Activated T-cell treated with anti-CD3 and anti-CD28 coated beads, Interleukin-2, amount 50 U/mL, for 72 hours (primary cell): Measurements from ENCODE around the gene PIWIL4. TPM values are rescaled to one million over a fixed set of nuclear protein-coding genes. Genes with fewer than 3 reads are reported as not detected.
"Not testable (repeated sequence)": the region's sequence is repeated elsewhere in the genome, so short reads cannot be mapped to it uniquely, and the experiment has no call there.

Source experiments
- ATAC-seq, 2 donors: fragments of 150-1000 bp; cut with Tn5 transposase; replicated peaks in 1 of 2; 2 replicates each; pipeline ENCODE4 v1.10.0; 2021; ENCODE audit warnings: moderate library complexity in 2 of 2, mild to moderate bottlenecking in 1 of 2
- DNase-seq, 2 donors: peaks; one replicate each; pipeline ENCODE4 v3.0.0; 2021 to 2022; ENCODE audit warnings: mixed read lengths in 1 of 2
- H3K27ac Mint-ChIP-seq: one replicate; pipeline ENCODE4 v1.8.0; 2022; ENCODE audit warnings: mild to moderate bottlenecking, moderate library complexity, mixed read lengths
- H3K27me3 Mint-ChIP-seq: one replicate; pipeline ENCODE4 v1.8.0; 2022; ENCODE audit warnings: low read depth, mixed read lengths
- H3K36me3 Mint-ChIP-seq, 2 donors: one replicate each; pipeline ENCODE4 v1.8.0; 2022; ENCODE audit warnings: mixed read lengths in 2 of 2, mild to moderate bottlenecking in 1 of 2; ENCODE audit not compliant: insufficient read depth in 2 of 2
- H3K4me1 Mint-ChIP-seq: one replicate; pipeline ENCODE4 v1.8.0; 2022; ENCODE audit warnings: low read depth, mixed read lengths
- H3K4me3 Mint-ChIP-seq, 2 donors: one replicate each; pipeline ENCODE4 v1.8.0; 2022; ENCODE audit warnings: mild to moderate bottlenecking in 2 of 2, mixed read lengths in 2 of 2, moderate library complexity in 2 of 2
- H3K9me3 Mint-ChIP-seq, 2 donors: one replicate each; pipeline ENCODE4 v1.8.0; 2022; ENCODE audit warnings: mixed read lengths in 2 of 2
- total RNA-seq, 2 donors: library from RNA; stranded (reverse); gene quantifications; one replicate each; pipeline ENCODE4 v1.2.3, GENCODE V29; 2022

The PIWIL4 gene
- total RNA-seq, 2 donors from 2014 or later, result 1.1 to 1.6 TPM

- peak in 1 of 2 donors; percentile 23 for ATAC-seq
- no peaks in the 10 kb centered on the region for H3K9me3 Mint-ChIP-seq
- peaks cover 10% of the 10 kb centered on the region for H3K4me1 Mint-ChIP-seq
- H3K27me3 Mint-ChIP-seq, result no peaks in the 10 kb centered on the region
- peak overlapping the region in 1 of 2 donors; percentile 5 for H3K4me3 Mint-ChIP-seq
- no peak for DNase-seq
- H3K36me3 Mint-ChIP-seq, result no peaks in the 10 kb centered on the region
- H3K27ac Mint-ChIP-seq, result no peak overlapping the region
Observed at GRCh38 chr11:94638301-94638901, 71.2 kb downstream of the PIWIL4 start.

GRCh38 chr11:94638902-94639373 lies 71.8 kb downstream of the PIWIL4 start:
- ATAC-seq (peak; percentile 9 to 25), DNase-seq (no peak)
- Mint-ChIP-seq H3K4me3 (peak overlapping the region in 1 of 2 donors; percentile 0), H3K36me3 (no peaks in the 10 kb centered on the region), H3K27ac (no peak overlapping the region), H3K9me3 (no peaks in the 10 kb centered on the region), H3K27me3 (no peaks in the 10 kb centered on the region), H3K4me1 (peaks cover 10% of the 10 kb centered on the region)

- Mint-ChIP-seq H3K9me3 (no peaks in the 10 kb centered on the region), H3K36me3 (no peaks in the 10 kb centered on the region), H3K4me1 (peaks cover 10% of the 10 kb centered on the region), H3K27me3 (no peaks in the 10 kb centered on the region), H3K27ac (no peak overlapping the region), H3K4me3 (no peak overlapping the region)
- DNase-seq (no peak), ATAC-seq (no peak)
Observed at GRCh38 chr11:94639901-94640721, 72.9 kb downstream of the PIWIL4 start.

- no peaks in the 10 kb centered on the region for H3K36me3 Mint-ChIP-seq
- no peaks in the 10 kb centered on the region for H3K27me3 Mint-ChIP-seq
- no peak for ATAC-seq
- H3K4me1 Mint-ChIP-seq, result peaks cover 10% of the 10 kb centered on the region
- no peak overlapping the region for H3K27ac Mint-ChIP-seq
- no peak for DNase-seq
- no peaks in the 10 kb centered on the region for H3K9me3 Mint-ChIP-seq
- H3K4me3 Mint-ChIP-seq, result no peak overlapping the region
Observed at GRCh38 chr11:94641167-94641761, 74.1 kb downstream of the PIWIL4 start.

GRCh38 chr11:94643186-94643585 lies 76.0 kb downstream of the PIWIL4 start:
- ATAC-seq, H3K9me3 Mint-ChIP-seq, H3K27ac Mint-ChIP-seq, H3K27me3 Mint-ChIP-seq, H3K4me3 Mint-ChIP-seq, DNase-seq, H3K36me3 Mint-ChIP-seq: not testable (repeated sequence)
- peaks cover 10% of the 10 kb centered on the region for H3K4me1 Mint-ChIP-seq

DNA sequence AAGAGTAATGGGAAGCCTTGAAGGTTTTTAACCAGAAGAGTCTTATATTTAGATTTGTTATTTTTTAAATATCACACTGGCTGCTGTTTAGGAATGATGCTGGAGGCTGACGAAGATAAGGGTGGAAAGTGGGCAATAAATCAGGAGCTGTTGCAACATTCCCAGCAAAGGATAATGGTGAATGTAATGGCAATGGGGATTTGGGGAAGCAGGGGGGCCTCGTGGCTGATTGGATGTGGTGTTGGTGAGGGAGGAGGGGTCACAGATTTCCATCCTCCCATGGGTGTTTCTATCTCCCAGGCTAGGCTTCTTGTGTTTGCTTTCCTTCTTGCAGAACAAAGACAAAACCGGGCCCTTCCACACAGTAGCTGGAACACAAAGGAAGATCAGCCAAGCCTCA lies 80.8 kb downstream of the PIWIL4 start:
- Mint-ChIP-seq H3K27me3 (no peaks in the 10 kb centered on the region), H3K4me3 (no peak overlapping the region), H3K4me1 (no peaks in the 10 kb centered on the region), H3K27ac (no peak overlapping the region), H3K9me3 (no peaks in the 10 kb centered on the region), H3K36me3 (no peaks in the 10 kb centered on the region)
- DNase-seq (no peak), ATAC-seq (no peak)

- H3K4me1 Mint-ChIP-seq, result no peaks in the 10 kb centered on the region
- DNase-seq (no peak), ATAC-seq (no peak)
- no peaks in the 10 kb centered on the region for H3K27me3 Mint-ChIP-seq
- no peak overlapping the region for H3K27ac Mint-ChIP-seq
- H3K36me3 Mint-ChIP-seq, result no peaks in the 10 kb centered on the region
- H3K9me3 Mint-ChIP-seq, result no peaks in the 10 kb centered on the region
- no peak overlapping the region for H3K4me3 Mint-ChIP-seq
Observed at GRCh38 chr11:94648789-94649188, 81.6 kb downstream of the PIWIL4 start.

DNA sequence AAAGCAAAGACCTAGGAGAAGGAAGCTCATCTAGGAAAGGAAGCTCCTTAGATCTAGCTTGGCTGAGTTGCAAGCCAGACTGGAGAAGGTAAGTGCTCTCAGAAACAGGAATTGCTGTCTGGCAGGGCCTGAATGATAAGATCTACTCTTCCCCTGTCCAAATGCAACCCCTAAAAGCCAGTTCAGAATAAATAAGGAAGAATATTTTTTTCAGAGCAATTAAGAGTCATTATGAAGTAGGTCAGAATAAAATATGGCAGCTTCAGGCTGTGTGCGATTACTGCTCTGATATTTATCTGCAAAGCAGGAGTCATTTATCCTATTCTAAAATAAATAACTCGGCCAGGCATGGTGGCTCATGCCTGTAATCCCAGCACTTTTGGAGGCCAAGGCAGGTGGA lies 82.1 kb downstream of the PIWIL4 start:
- H3K27me3 Mint-ChIP-seq, result no peaks in the 10 kb centered on the region

GRCh38 chr11:94649964-94650623 lies 82.9 kb downstream of the PIWIL4 start:
- no peak for DNase-seq
- H3K27ac Mint-ChIP-seq, result no peak overlapping the region
- H3K27me3 Mint-ChIP-seq, result no peaks in the 10 kb centered on the region
- no peaks in the 10 kb centered on the region for H3K4me1 Mint-ChIP-seq
- no peak for ATAC-seq
- H3K36me3 Mint-ChIP-seq, result no peaks in the 10 kb centered on the region
- no peak overlapping the region for H3K4me3 Mint-ChIP-seq
- H3K9me3 Mint-ChIP-seq, result no peaks in the 10 kb centered on the region

More for the DNA sequence above, 82.1 kb downstream of the PIWIL4 start:
- Mint-ChIP-seq H3K4me3 (no peak overlapping the region), H3K9me3 (no peaks in the 10 kb centered on the region), H3K36me3 (no peaks in the 10 kb centered on the region), H3K4me1 (no peaks in the 10 kb centered on the region), H3K27ac (no peak overlapping the region)
- ATAC-seq, result no peak
- DNase-seq, result no peak

DNA sequence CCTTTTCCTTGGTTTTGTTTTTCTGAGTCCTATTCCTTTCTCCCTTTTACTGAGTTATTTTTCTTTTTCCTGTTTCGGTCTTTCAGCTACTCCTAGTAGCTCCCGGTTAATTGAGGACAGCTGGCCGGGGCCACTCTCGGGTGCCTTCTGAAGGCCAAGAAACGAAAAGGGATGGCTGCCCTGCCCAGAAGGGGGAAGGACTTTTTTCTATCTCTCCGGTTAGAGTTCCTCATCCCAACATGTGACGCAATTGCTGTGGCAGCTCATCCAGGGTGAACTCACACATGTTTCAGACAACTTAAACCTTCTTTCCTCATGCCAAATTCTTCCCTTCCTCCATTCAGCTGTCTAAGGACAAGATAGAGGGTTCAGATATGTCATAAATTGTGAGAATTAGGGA lies 83.6 kb downstream of the PIWIL4 start:
- Mint-ChIP-seq H3K4me3 (no peak overlapping the region), H3K27ac (no peak overlapping the region), H3K36me3 (no peaks in the 10 kb centered on the region), H3K4me1 (no peaks in the 10 kb centered on the region), H3K27me3 (no peaks in the 10 kb centered on the region), H3K9me3 (no peaks in the 10 kb centered on the region)
- ATAC-seq (no peak), DNase-seq (no peak)

DNA sequence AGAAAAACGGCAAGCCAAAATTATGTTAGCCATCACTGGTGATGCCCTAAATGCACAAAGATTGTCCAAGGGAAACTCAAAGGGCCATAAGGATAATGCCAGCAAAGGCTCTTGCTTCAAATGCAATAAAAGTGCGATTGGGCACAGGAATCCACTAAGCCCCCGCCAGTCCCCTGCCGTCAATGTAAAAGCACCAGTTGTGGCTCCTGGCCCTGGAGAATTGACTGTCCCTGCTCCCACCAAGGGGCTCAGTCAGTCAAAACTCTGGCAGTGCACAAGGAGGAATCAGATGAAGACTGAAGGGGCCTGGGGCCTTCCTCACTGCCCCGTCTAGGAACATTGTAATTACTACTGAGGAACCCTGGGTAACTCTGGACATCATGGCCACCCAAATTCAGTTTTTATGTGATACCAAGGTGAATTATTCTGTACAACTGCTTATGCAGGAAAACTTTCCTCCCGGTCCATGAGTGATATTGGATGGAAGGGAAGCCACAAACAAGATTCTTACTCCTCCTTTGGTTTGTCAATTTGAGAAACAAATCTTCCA lies 85.6 kb downstream of the PIWIL4 start:
- no peak for ATAC-seq
- no peak overlapping the region for H3K27ac Mint-ChIP-seq
- no peaks in the 10 kb centered on the region for H3K36me3 Mint-ChIP-seq
- H3K9me3 Mint-ChIP-seq, result no peaks in the 10 kb centered on the region
- H3K4me3 Mint-ChIP-seq, result no peak overlapping the region
- no peak for DNase-seq
- peaks cover 12% of the 10 kb centered on the region for H3K27me3 Mint-ChIP-seq
- H3K4me1 Mint-ChIP-seq, result no peaks in the 10 kb centered on the region

DNA sequence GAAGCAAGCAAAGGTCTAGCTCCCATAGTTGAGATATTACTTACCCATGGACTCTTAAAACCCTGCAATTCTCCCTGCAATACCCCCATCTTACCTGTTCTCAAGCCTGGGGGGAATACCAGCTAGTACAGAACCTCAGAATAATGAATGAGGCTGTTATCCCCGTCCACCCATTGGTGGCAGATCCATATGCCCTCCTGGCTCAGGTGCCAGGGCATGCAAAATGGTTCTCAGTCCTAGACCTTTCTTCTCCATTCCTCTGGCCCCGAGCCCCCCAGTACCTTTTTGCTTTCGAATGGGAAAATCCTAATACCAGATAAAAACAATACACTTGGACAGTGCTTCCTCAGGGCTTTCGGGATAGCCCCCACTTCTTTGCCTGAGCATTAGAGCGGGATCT lies 86.4 kb downstream of the PIWIL4 start:
- no peak overlapping the region for H3K27ac Mint-ChIP-seq
- DNase-seq (no peak), ATAC-seq (no peak)
- H3K27me3 Mint-ChIP-seq, result peaks cover 12% of the 10 kb centered on the region
- H3K36me3 Mint-ChIP-seq, result no peaks in the 10 kb centered on the region
- H3K4me1 Mint-ChIP-seq, result no peaks in the 10 kb centered on the region
- H3K4me3 Mint-ChIP-seq, result no peak overlapping the region
- H3K9me3 Mint-ChIP-seq, result no peaks in the 10 kb centered on the region

GRCh38 chr11:94654201-94654600 lies 87.0 kb downstream of the PIWIL4 start:
- H3K36me3 Mint-ChIP-seq, result no peaks in the 10 kb centered on the region
- H3K27me3 Mint-ChIP-seq, result peaks cover 18% of the 10 kb centered on the region
- H3K4me3 Mint-ChIP-seq, result no peak overlapping the region
- H3K27ac Mint-ChIP-seq, result no peak overlapping the region
- no peak for DNase-seq
- no peaks in the 10 kb centered on the region for H3K4me1 Mint-ChIP-seq
- no peak for ATAC-seq
- no peaks in the 10 kb centered on the region for H3K9me3 Mint-ChIP-seq
